ENCODE data around the gene PLEKHM2.

GRCh38 chr1:15770313-15770962 lies 86.3 kb downstream of the PLEKHM2 start:
- TF ChIP-seq CTCF (conservative IDR thresholded peaks at IDR 0.05; ENCODE audit: low read depth, low read length) (no peak), EZH2 (IDR thresholded peaks at IDR 0.05; ENCODE audit: borderline replicate concordance, low read depth, low read length, poor library complexity, severe bottlenecking) (no peak)

All from A673 (cell line).